WTC11 (cell line): ENCODE results near the gene CIRBP. TPM values are rescaled to one million over a fixed set of nuclear protein-coding genes. Genes with fewer than 3 reads are reported as not detected.

Experiments
- ATF1 ChIP-seq: sonication (generic); formaldehyde crosslinking; IDR thresholded peaks from 2 replicates; pipeline ENCODE4 v1.8.1; 2023; ENCODE audit warnings: mild to moderate bottlenecking, moderate library complexity, missing genetic modification reagents
- ATF6 ChIP-seq: sonication (generic); formaldehyde crosslinking; IDR thresholded peaks from 2 replicates; pipeline ENCODE4 v1.8.1; 2023; ENCODE audit warnings: mild to moderate bottlenecking, missing genetic modification reagents
- CREB1 ChIP-seq: sonication (generic); formaldehyde crosslinking; IDR thresholded peaks from 2 replicates; pipeline ENCODE4 v1.8.0; 2023; ENCODE audit warnings: mild to moderate bottlenecking, missing genetic modification reagents
- CREM ChIP-seq: sonication (generic); formaldehyde crosslinking; IDR thresholded peaks from 2 replicates; pipeline ENCODE4 v1.8.1; 2022; ENCODE audit warnings: mild to moderate bottlenecking, missing genetic modification reagents, moderate library complexity
- CTCF ChIP-seq: fragments of 200-600 bp; IDR thresholded peaks from 2 replicates; pipeline ENCODE4 v1.8.0; 2022; ENCODE audit warnings: antibody characterized with exemption
- E2F4 ChIP-seq: sonication (generic); formaldehyde crosslinking; IDR thresholded peaks from 2 replicates; pipeline ENCODE4 v1.8.1; 2022; ENCODE audit warnings: low read depth, mild to moderate bottlenecking, moderate library complexity, missing genetic modification reagents, borderline replicate concordance
- EMX1 ChIP-seq: fragments of 250-450 bp; sonication (Bioruptor Pico); IDR thresholded peaks from 2 replicates; pipeline ENCODE4 v1.8.0; 2021; ENCODE audit warnings: mild to moderate bottlenecking
- ERG ChIP-seq: fragments of 250-450 bp; sonication (Bioruptor Pico); IDR thresholded peaks from 2 replicates; pipeline ENCODE4 v1.8.0; 2021; ENCODE audit warnings: mild to moderate bottlenecking
- FOXJ3 ChIP-seq: sonication (generic); formaldehyde crosslinking; IDR thresholded peaks from 2 replicates; pipeline ENCODE4 v1.9.0; 2021; ENCODE audit warnings: missing genetic modification reagents, mild to moderate bottlenecking, borderline replicate concordance
- FOXK1 ChIP-seq: sonication (generic); formaldehyde crosslinking; IDR thresholded peaks from 2 replicates; pipeline ENCODE4 v1.8.0; 2022; ENCODE audit warnings: mild to moderate bottlenecking, moderate library complexity, missing genetic modification reagents
- IRF2 ChIP-seq: sonication (generic); formaldehyde crosslinking; IDR thresholded peaks from 2 replicates; pipeline ENCODE4 v1.8.0; 2022; ENCODE audit warnings: low read depth, missing genetic modification reagents, borderline replicate concordance
- NFATC4 ChIP-seq: fragments of 250-450 bp; sonication (Bioruptor Pico); IDR thresholded peaks from 2 replicates; pipeline ENCODE4 v1.9.0; 2021; ENCODE audit warnings: mild to moderate bottlenecking
- NFE2L1 ChIP-seq: sonication (generic); formaldehyde crosslinking; IDR thresholded peaks from 2 replicates; pipeline ENCODE4 v1.8.1; 2023; ENCODE audit warnings: missing genetic modification reagents
- RORB ChIP-seq: fragments of 250-450 bp; sonication (Bioruptor Pico); IDR thresholded peaks from 2 replicates; pipeline ENCODE4 v1.9.0; 2021; ENCODE audit warnings: mild to moderate bottlenecking
- SOX15 ChIP-seq: fragments of 250-450 bp; sonication (Bioruptor Pico); IDR thresholded peaks from 2 replicates; pipeline ENCODE4 v1.9.0; 2021; ENCODE audit warnings: mild to moderate bottlenecking
- TEAD1 ChIP-seq: sonication (generic); formaldehyde crosslinking; IDR thresholded peaks from 2 replicates; pipeline ENCODE4 v1.8.0; 2022; ENCODE audit warnings: mild to moderate bottlenecking, missing genetic modification reagents
- TEAD4 ChIP-seq: sonication (generic); formaldehyde crosslinking; IDR thresholded peaks from 2 replicates; pipeline ENCODE4 v1.8.0; 2022; ENCODE audit warnings: mild to moderate bottlenecking, missing genetic modification reagents
- TP53 ChIP-seq: sonication (generic); formaldehyde crosslinking; IDR thresholded peaks from 2 replicates; pipeline ENCODE4 v1.8.1; 2023; ENCODE audit warnings: mild to moderate bottlenecking, missing genetic modification reagents
- ZMAT4 ChIP-seq: fragments of 250-450 bp; sonication (Bioruptor Pico); IDR thresholded peaks from 2 replicates; pipeline ENCODE4 v1.9.0; 2021; ENCODE audit warnings: mild to moderate bottlenecking
- ZNF232 ChIP-seq: sonication (generic); formaldehyde crosslinking; IDR thresholded peaks from 2 replicates; pipeline ENCODE4 v1.8.0; 2022; ENCODE audit warnings: mild to moderate bottlenecking, missing genetic modification reagents
- ZNF263 ChIP-seq: sonication (generic); formaldehyde crosslinking; IDR thresholded peaks from 2 replicates; pipeline ENCODE4 v1.8.1; 2022; ENCODE audit warnings: low read depth, mild to moderate bottlenecking, moderate library complexity, missing genetic modification reagents
- ZNF512 ChIP-seq: sonication (generic); formaldehyde crosslinking; IDR thresholded peaks from 2 replicates; pipeline ENCODE4 v1.8.1; 2022; ENCODE audit warnings: missing genetic modification reagents, borderline replicate concordance
- ZNF532 ChIP-seq: fragments of 250-450 bp; sonication (Bioruptor Pico); IDR thresholded peaks from 2 replicates; pipeline ENCODE4 v1.9.0; 2021; ENCODE audit warnings: mild to moderate bottlenecking, borderline replicate concordance
- ZNF671 ChIP-seq: fragments of 250-450 bp; sonication (Bioruptor Pico); IDR thresholded peaks from 2 replicates; pipeline ENCODE4 v1.8.0; 2021; ENCODE audit warnings: mild to moderate bottlenecking
- ZSCAN18 ChIP-seq: fragments of 250-450 bp; sonication (Bioruptor Pico); IDR thresholded peaks from 2 replicates; pipeline ENCODE4 v2.1.2; 2022; ENCODE audit warnings: mild to moderate bottlenecking, moderate library complexity
- total RNA-seq: library from RNA; stranded (reverse); gene quantifications from 3 replicates; pipeline ENCODE4 v1.2.3, GENCODE V29; 2021

Gene CIRBP
- total RNA-seq, 1 experiment from 2014 or later = 298 TPM

- TF ChIP-seq TP53 (CRISPR knock-in tag) (peak; percentile 86), EMX1 (CRISPR knock-in tag) (peak; percentile 82; the same call in 1 of the 2 replicates), TEAD1 (peak; percentile 50; the same call in 1 of the 2 replicates), E2F4 (CRISPR knock-in tag) (no peak; the same call in none of the 2 replicates), FOXK1 (CRISPR knock-in tag) (peak; percentile 65; the same call in 1 of the 2 replicates), ERG (CRISPR knock-in tag) (peak; percentile 8; the same call in 1 of the 2 replicates), FOXJ3 (no peak), NFATC4 (peak; percentile 55; the same call in 1 of the 2 replicates), ZNF512 (CRISPR knock-in tag) (no peak), ZNF263 (CRISPR knock-in tag) (no peak), ZSCAN18 (CRISPR knock-in tag) (no peak), ATF6 (no peak), ZNF232 (CRISPR knock-in tag) (no peak), SOX15 (CRISPR knock-in tag) (no peak), IRF2 (CRISPR knock-in tag) (no peak), CTCF (no peak), ZNF671 (CRISPR knock-in tag) (peak; percentile 72; the same call in 1 of the 2 replicates), ZMAT4 (CRISPR knock-in tag) (0 out of 2 replicates have a peak, but pooled peaks have one; percentile 86), ATF1 (CRISPR knock-in tag) (peak; percentile 69; the same call in 1 of the 2 replicates), CREB1 (CRISPR knock-in tag) (peak; percentile 9; the same call in 1 of the 2 replicates), ZNF532 (CRISPR knock-in tag) (no peak), NFE2L1 (CRISPR knock-in tag) (peak; percentile 77; the same call in 1 of the 2 replicates), RORB (no peak), CREM (peak; percentile 76; the same call in 1 of the 2 replicates), TEAD4 (CRISPR knock-in tag) (no peak)
- TF ChIP-seq, all 79 proteins: peak for 33
Measured at GRCh38 chr19:1275260-1275975, 6.3 kb downstream of the CIRBP start, which contains the start of gene FAM174C (continued).
